ENCODE measurements around the gene ULK4.

Gene ULK4

GRCh38 chr3:41224120-41224806 is 737.6 kb downstream of the ULK4 start:
- H3K36me3 ChIP-seq (ENCODE audit: control insufficient read depth in 5 of 5, insufficient read depth in 5 of 5, low read length in 5 of 5), result peaks cover 34 to 43% (median 41%) of the 10 kb centered on the region in 5 donors
- H3K9ac ChIP-seq (ENCODE audit: low read length in 5 of 5), result no peak overlapping the region
- H3K27ac ChIP-seq (ENCODE audit: low read depth, low read length), result peak overlapping the region; percentile 38
- no peak overlapping the region for H3K4me3 ChIP-seq (ENCODE audit: low read depth in 1 of 5, low read length in 5 of 5)
- no peaks in the 10 kb centered on the region for H3K9me3 ChIP-seq (ENCODE audit: control insufficient read depth in 5 of 5, low read length in 5 of 5)
- H3K27me3 ChIP-seq (ENCODE audit: control insufficient read depth in 5 of 5, insufficient read depth in 4 of 5, low read length in 5 of 5), result no peaks in the 10 kb centered on the region
- peaks cover 7 to 36% (median 33%) of the 10 kb centered on the region in 5 donors for H3K4me1 ChIP-seq (ENCODE audit: control insufficient read depth in 5 of 5, insufficient read depth in 5 of 5, low read length in 5 of 5)

- H3K36me3 ChIP-seq (ENCODE audit: control insufficient read depth in 5 of 5, insufficient read depth in 5 of 5, low read length in 5 of 5), result peaks cover 34 to 42% (median 38%) of the 10 kb centered on the region in 5 donors
- no peaks in the 10 kb centered on the region for H3K27me3 ChIP-seq (ENCODE audit: control insufficient read depth in 5 of 5, insufficient read depth in 4 of 5, low read length in 5 of 5)
- no peak overlapping the region for H3K4me3 ChIP-seq (ENCODE audit: low read depth in 1 of 5, low read length in 5 of 5)
- no peaks in the 10 kb centered on the region for H3K9me3 ChIP-seq (ENCODE audit: control insufficient read depth in 5 of 5, low read length in 5 of 5)
- H3K9ac ChIP-seq (ENCODE audit: low read length in 5 of 5), result no peak overlapping the region
- peaks cover 7 to 36% (median 30%) of the 10 kb centered on the region in 5 donors for H3K4me1 ChIP-seq (ENCODE audit: control insufficient read depth in 5 of 5, insufficient read depth in 5 of 5, low read length in 5 of 5)
- H3K27ac ChIP-seq (ENCODE audit: low read depth, low read length), result peak overlapping the region; percentile 38
Observed at GRCh38 chr3:41223691-41224090, 738.2 kb downstream of the ULK4 start.

GRCh38 chr3:41223078-41223477 is 738.8 kb downstream of the ULK4 start:
- Histone ChIP-seq H3K27ac (ENCODE audit: low read depth, low read length) (no peak overlapping the region), H3K4me1 (ENCODE audit: control insufficient read depth in 5 of 5, insufficient read depth in 5 of 5, low read length in 5 of 5) (peaks cover 7 to 39% (median 30%) of the 10 kb centered on the region in 5 donors), H3K9ac (ENCODE audit: low read length in 5 of 5) (no peak overlapping the region)

GRCh38 chr3:41222501-41222900 is 739.4 kb downstream of the ULK4 start:
- H3K36me3 ChIP-seq (ENCODE audit: control insufficient read depth in 5 of 5, insufficient read depth in 5 of 5, low read length in 5 of 5), result peaks cover 27 to 32% (median 31%) of the 10 kb centered on the region in 5 donors
- H3K9me3 ChIP-seq (ENCODE audit: control insufficient read depth in 5 of 5, low read length in 5 of 5), result no peaks in the 10 kb centered on the region
- no peaks in the 10 kb centered on the region for H3K27me3 ChIP-seq (ENCODE audit: control insufficient read depth in 5 of 5, insufficient read depth in 4 of 5, low read length in 5 of 5)
- peaks cover 7 to 44% (median 33%) of the 10 kb centered on the region in 5 donors for H3K4me1 ChIP-seq (ENCODE audit: control insufficient read depth in 5 of 5, insufficient read depth in 5 of 5, low read length in 5 of 5)
- no peak overlapping the region for H3K9ac ChIP-seq (ENCODE audit: low read length in 5 of 5)
- H3K4me3 ChIP-seq (ENCODE audit: low read depth in 1 of 5, low read length in 5 of 5), result no peak overlapping the region
- H3K27ac ChIP-seq (ENCODE audit: low read depth, low read length), result no peak overlapping the region

More at GRCh38 chr3:41223078-41223477, 738.8 kb downstream of the ULK4 start:
- H3K27me3 ChIP-seq (ENCODE audit: control insufficient read depth in 5 of 5, insufficient read depth in 4 of 5, low read length in 5 of 5), result no peaks in the 10 kb centered on the region
- H3K4me3 ChIP-seq (ENCODE audit: low read depth in 1 of 5, low read length in 5 of 5), result no peak overlapping the region
- peaks cover 33 to 38% (median 36%) of the 10 kb centered on the region in 5 donors for H3K36me3 ChIP-seq (ENCODE audit: control insufficient read depth in 5 of 5, insufficient read depth in 5 of 5, low read length in 5 of 5)
- no peaks in the 10 kb centered on the region for H3K9me3 ChIP-seq (ENCODE audit: control insufficient read depth in 5 of 5, low read length in 5 of 5)

GRCh38 chr3:41222012-41222411 is 739.9 kb downstream of the ULK4 start:
- H3K4me1 ChIP-seq (ENCODE audit: control insufficient read depth in 5 of 5, insufficient read depth in 5 of 5, low read length in 5 of 5), result peaks cover 7 to 49% (median 37%) of the 10 kb centered on the region in 5 donors
- no peaks in the 10 kb centered on the region for H3K9me3 ChIP-seq (ENCODE audit: control insufficient read depth in 5 of 5, low read length in 5 of 5)
- peak overlapping the region in 1 of 5 donors; percentile 28 for H3K4me3 ChIP-seq (ENCODE audit: low read depth in 1 of 5, low read length in 5 of 5)
- no peaks in the 10 kb centered on the region for H3K27me3 ChIP-seq (ENCODE audit: control insufficient read depth in 5 of 5, insufficient read depth in 4 of 5, low read length in 5 of 5)
- H3K36me3 ChIP-seq (ENCODE audit: control insufficient read depth in 5 of 5, insufficient read depth in 5 of 5, low read length in 5 of 5), result peaks cover 23 to 27% (median 27%) of the 10 kb centered on the region in 5 donors
- no peak overlapping the region for H3K9ac ChIP-seq (ENCODE audit: low read length in 5 of 5)
- no peak overlapping the region for H3K27ac ChIP-seq (ENCODE audit: low read depth, low read length)

- peaks cover 13 to 18% (median 18%) of the 10 kb centered on the region in 5 donors for H3K36me3 ChIP-seq (ENCODE audit: control insufficient read depth in 5 of 5, insufficient read depth in 5 of 5, low read length in 5 of 5)
- H3K4me3 ChIP-seq (ENCODE audit: low read depth in 1 of 5, low read length in 5 of 5), result no peak overlapping the region
- peaks cover 7 to 58% (median 43%) of the 10 kb centered on the region in 5 donors for H3K4me1 ChIP-seq (ENCODE audit: control insufficient read depth in 5 of 5, insufficient read depth in 5 of 5, low read length in 5 of 5)
- H3K9me3 ChIP-seq (ENCODE audit: control insufficient read depth in 5 of 5, low read length in 5 of 5), result no peaks in the 10 kb centered on the region
- no peak overlapping the region for H3K27ac ChIP-seq (ENCODE audit: low read depth, low read length)
- H3K9ac ChIP-seq (ENCODE audit: low read length in 5 of 5), result no peak overlapping the region
- H3K27me3 ChIP-seq (ENCODE audit: control insufficient read depth in 5 of 5, insufficient read depth in 4 of 5, low read length in 5 of 5), result no peaks in the 10 kb centered on the region
Observed at GRCh38 chr3:41220906-41221677, 740.8 kb downstream of the ULK4 start.

GRCh38 chr3:41219424-41219823 is 742.5 kb downstream of the ULK4 start:
- H3K9me3 ChIP-seq (ENCODE audit: control insufficient read depth in 5 of 5, low read length in 5 of 5), result no peaks in the 10 kb centered on the region

GRCh38 chr3:41216993-41217392 is 744.9 kb downstream of the ULK4 start:
- no peaks in the 10 kb centered on the region for H3K9me3 ChIP-seq (ENCODE audit: control insufficient read depth in 5 of 5, low read length in 5 of 5)
- no peaks in the 10 kb centered on the region for H3K36me3 ChIP-seq (ENCODE audit: control insufficient read depth in 5 of 5, insufficient read depth in 5 of 5, low read length in 5 of 5)
- H3K9ac ChIP-seq (ENCODE audit: low read length in 5 of 5), result no peak overlapping the region
- H3K4me3 ChIP-seq (ENCODE audit: low read depth in 1 of 5, low read length in 5 of 5), result no peak overlapping the region
- peaks cover under 1 to 53% (median 33%) of the 10 kb centered on the region in 5 donors for H3K4me1 ChIP-seq (ENCODE audit: control insufficient read depth in 5 of 5, insufficient read depth in 5 of 5, low read length in 5 of 5)
- H3K27me3 ChIP-seq (ENCODE audit: control insufficient read depth in 5 of 5, insufficient read depth in 4 of 5, low read length in 5 of 5), result no peaks in the 10 kb centered on the region
- H3K27ac ChIP-seq (ENCODE audit: low read depth, low read length), result peak overlapping the region; percentile 27

More at GRCh38 chr3:41219424-41219823, 742.5 kb downstream of the ULK4 start:
- no peak overlapping the region for H3K9ac ChIP-seq (ENCODE audit: low read length in 5 of 5)
- H3K4me3 ChIP-seq (ENCODE audit: low read depth in 1 of 5, low read length in 5 of 5), result no peak overlapping the region
- no peak overlapping the region for H3K27ac ChIP-seq (ENCODE audit: low read depth, low read length)
- no peaks in the 10 kb centered on the region for H3K27me3 ChIP-seq (ENCODE audit: control insufficient read depth in 5 of 5, insufficient read depth in 4 of 5, low read length in 5 of 5)
- H3K4me1 ChIP-seq (ENCODE audit: control insufficient read depth in 5 of 5, insufficient read depth in 5 of 5, low read length in 5 of 5), result peaks cover 7 to 69% (median 47%) of the 10 kb centered on the region in 5 donors
- peaks cover 0 to 2% (median 1%) of the 10 kb centered on the region in 5 donors for H3K36me3 ChIP-seq (ENCODE audit: control insufficient read depth in 5 of 5, insufficient read depth in 5 of 5, low read length in 5 of 5)

GRCh38 chr3:41216422-41216821 is 745.5 kb downstream of the ULK4 start:
- H3K36me3 ChIP-seq (ENCODE audit: control insufficient read depth in 5 of 5, insufficient read depth in 5 of 5, low read length in 5 of 5), result no peaks in the 10 kb centered on the region
- peaks cover 0 to 47% (median 28%) of the 10 kb centered on the region in 5 donors for H3K4me1 ChIP-seq (ENCODE audit: control insufficient read depth in 5 of 5, insufficient read depth in 5 of 5, low read length in 5 of 5)
- no peak overlapping the region for H3K27ac ChIP-seq (ENCODE audit: low read depth, low read length)
- no peaks in the 10 kb centered on the region for H3K27me3 ChIP-seq (ENCODE audit: control insufficient read depth in 5 of 5, insufficient read depth in 4 of 5, low read length in 5 of 5)
- no peaks in the 10 kb centered on the region for H3K9me3 ChIP-seq (ENCODE audit: control insufficient read depth in 5 of 5, low read length in 5 of 5)
- no peak overlapping the region for H3K9ac ChIP-seq (ENCODE audit: low read length in 5 of 5)
- no peak overlapping the region for H3K4me3 ChIP-seq (ENCODE audit: low read depth in 1 of 5, low read length in 5 of 5)

GRCh38 chr3:41213588-41213987 is 748.3 kb downstream of the ULK4 start:
- Histone ChIP-seq H3K27me3 (ENCODE audit: control insufficient read depth in 5 of 5, insufficient read depth in 4 of 5, low read length in 5 of 5) (no peaks in the 10 kb centered on the region), H3K36me3 (ENCODE audit: control insufficient read depth in 5 of 5, insufficient read depth in 5 of 5, low read length in 5 of 5) (no peaks in the 10 kb centered on the region), H3K9me3 (ENCODE audit: control insufficient read depth in 5 of 5, low read length in 5 of 5) (no peaks in the 10 kb centered on the region), H3K4me1 (ENCODE audit: control insufficient read depth in 5 of 5, insufficient read depth in 5 of 5, low read length in 5 of 5) (peaks cover 0 to 45% (median 29%) of the 10 kb centered on the region in 5 donors), H3K4me3 (ENCODE audit: low read depth in 1 of 5, low read length in 5 of 5) (no peak overlapping the region), H3K27ac (ENCODE audit: low read depth, low read length) (no peak overlapping the region), H3K9ac (ENCODE audit: low read length in 5 of 5) (no peak overlapping the region)
